Measurements from ENCODE around the gene SS18L1. TPM values are rescaled to one million over a fixed set of nuclear protein-coding genes. Genes with fewer than 3 reads are reported as not detected.

Gene SS18L1
- total RNA-seq, 1 experiment from 2014 or later = 21.6 TPM

DNA sequence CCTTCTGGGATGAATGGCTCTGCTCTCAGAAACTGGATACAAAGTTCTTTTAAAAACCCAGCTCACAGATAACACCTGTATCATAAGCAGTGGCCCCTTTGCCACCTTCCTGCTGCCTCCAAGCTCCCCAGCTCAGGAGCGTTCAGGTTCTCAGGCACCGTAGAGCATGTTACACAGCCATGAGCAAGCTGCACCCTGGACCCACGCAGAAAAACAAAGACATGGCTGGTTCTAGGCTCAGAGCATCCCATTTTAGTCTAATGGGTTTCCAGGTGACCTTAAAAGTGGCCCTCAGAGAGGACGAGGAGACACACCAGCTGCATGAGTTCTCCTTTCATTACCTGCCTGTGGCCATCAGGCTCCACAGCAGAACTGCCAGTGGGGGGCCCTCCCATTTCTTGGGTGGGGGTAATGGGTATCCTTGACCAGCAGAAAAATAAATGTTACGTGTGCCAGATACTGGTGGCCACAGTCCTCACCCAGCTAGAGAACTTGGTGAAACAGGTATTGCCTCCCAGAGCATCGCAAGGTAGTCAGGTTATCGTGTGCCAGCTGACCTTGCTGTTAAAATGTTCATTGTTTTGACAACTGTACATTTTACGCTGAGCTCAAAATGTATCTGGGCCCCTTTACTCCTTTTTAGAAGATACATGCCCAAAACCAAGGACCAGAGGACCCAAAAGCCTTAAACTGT, 7.8 kb upstream of the SS18L1 start:
- Histone ChIP-seq H3K27ac (ENCODE audit: low read length) (no peak overlapping the region), H3K9me3 (ENCODE audit: control insufficient read depth, insufficient read depth, low read depth, low read length) (no peaks in the 10 kb centered on the region), H3K4me1 (ENCODE audit: control insufficient read depth, insufficient read depth, low read length) (peaks cover 2% of the 10 kb centered on the region; the same call in 1 of the 2 replicates), H3K4me3 (ENCODE audit: low read depth in 2 of 2, low read length in 2 of 2) (no peak overlapping the region), H3K27me3 (ENCODE audit: control insufficient read depth, insufficient read depth, low read length) (no peaks in the 10 kb centered on the region), H3K36me3 (ENCODE audit: control insufficient read depth, insufficient read depth, low read length) (peaks cover 48% of the 10 kb centered on the region)
- in situ Hi-C loops (cut with HindIII; ENCODE audit: low pct_unique_long_range_greater_than_20kb, low sequenced_read_pairs) = no loop called here
- DNase-seq (ENCODE audit: low read depth, low spot score) (no peak), ATAC-seq (no peak)
- intact Hi-C loops (cut with micrococcal nuclease; ENCODE audit: unreplicated experiment) = loop anchor here (2.0 to 5.0 kb wide), 2 partner anchors 68 to 125 kb away; partner anchors contain the start of gene TAF4
- no TSS peak for BruUV-seq (replicated peaks)
- ChIA-PET CTCF (interaction anchor here (0.7 to 1.3 kb wide), 3 partner anchors 8 to 125 kb away, joined by 3 to 7 read pairs (median 3); no protein-coding TSS in a partner anchor), POLR2A (no interaction called here)
- TF ChIP-seq, protein P1, sequence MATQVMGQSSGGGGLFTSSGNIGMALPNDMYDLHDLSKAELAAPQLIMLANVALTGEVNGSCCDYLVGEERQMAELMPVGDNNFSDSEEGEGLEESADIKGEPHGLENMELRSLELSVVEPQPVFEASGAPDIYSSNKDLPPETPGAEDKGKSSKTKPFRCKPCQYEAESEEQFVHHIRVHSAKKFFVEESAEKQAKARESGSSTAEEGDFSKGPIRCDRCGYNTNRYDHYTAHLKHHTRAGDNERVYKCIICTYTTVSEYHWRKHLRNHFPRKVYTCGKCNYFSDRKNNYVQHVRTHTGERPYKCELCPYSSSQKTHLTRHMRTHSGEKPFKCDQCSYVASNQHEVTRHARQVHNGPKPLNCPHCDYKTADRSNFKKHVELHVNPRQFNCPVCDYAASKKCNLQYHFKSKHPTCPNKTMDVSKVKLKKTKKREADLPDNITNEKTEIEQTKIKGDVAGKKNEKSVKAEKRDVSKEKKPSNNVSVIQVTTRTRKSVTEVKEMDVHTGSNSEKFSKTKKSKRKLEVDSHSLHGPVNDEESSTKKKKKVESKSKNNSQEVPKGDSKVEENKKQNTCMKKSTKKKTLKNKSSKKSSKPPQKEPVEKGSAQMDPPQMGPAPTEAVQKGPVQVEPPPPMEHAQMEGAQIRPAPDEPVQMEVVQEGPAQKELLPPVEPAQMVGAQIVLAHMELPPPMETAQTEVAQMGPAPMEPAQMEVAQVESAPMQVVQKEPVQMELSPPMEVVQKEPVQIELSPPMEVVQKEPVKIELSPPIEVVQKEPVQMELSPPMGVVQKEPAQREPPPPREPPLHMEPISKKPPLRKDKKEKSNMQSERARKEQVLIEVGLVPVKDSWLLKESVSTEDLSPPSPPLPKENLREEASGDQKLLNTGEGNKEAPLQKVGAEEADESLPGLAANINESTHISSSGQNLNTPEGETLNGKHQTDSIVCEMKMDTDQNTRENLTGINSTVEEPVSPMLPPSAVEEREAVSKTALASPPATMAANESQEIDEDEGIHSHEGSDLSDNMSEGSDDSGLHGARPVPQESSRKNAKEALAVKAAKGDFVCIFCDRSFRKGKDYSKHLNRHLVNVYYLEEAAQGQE (IDR thresholded peaks at IDR 0.05; ENCODE audit: insufficient read depth in 1 of 2, low read depth in 2 of 2, low read length in 1 of 2) = no peak

DNA sequence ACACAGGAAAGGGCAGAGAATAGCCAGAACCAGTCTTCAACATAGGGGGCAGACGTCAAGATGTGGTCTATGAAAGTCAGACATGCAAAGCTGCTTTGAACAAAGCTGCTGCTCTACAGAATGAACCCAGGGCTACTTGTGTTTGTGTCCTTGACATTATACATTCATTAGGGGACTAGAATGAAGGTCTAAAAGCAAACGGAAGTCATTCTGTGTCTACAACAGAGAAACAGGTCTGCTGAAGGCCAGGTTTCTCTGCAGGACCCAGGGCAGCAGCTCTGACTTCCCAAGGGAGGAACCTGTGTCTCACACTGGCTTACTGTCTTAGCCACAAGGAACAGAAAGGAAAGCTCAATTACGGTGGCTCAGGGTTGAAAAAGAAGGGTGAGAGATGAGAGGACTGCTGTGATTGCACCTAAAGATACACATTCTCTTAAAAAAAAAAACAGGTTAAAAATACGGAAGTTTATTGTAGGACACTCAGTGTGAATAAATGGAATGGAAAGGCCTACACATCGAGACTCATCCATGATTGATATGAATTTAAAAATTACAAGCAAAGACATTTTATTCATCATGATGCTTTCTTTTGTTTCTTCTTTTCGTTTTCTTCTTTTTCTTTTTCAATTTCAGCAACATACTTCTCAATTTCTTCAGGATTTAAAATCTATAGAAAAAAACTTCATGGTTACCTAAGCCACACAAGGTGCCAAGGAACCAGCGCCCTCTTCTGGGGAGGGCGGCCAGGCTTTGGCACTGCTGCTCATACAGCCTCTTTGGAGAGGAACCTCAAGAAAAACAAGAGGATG, 7.1 kb upstream of the SS18L1 start:
- intact Hi-C loops (cut with micrococcal nuclease; ENCODE audit: unreplicated experiment) (loop anchor here (2.0 to 5.0 kb wide), 2 partner anchors 69 to 126 kb away; partner anchors contain the start of gene TAF4), in situ Hi-C loops (cut with HindIII; ENCODE audit: low pct_unique_long_range_greater_than_20kb, low sequenced_read_pairs) (no loop called here)
- Histone ChIP-seq H3K36me3 (ENCODE audit: control insufficient read depth, insufficient read depth, low read length) (peaks cover 43% of the 10 kb centered on the region), H3K27ac (ENCODE audit: low read length) (no peak overlapping the region), H3K9me3 (ENCODE audit: control insufficient read depth, insufficient read depth, low read depth, low read length) (no peaks in the 10 kb centered on the region), H3K4me1 (ENCODE audit: control insufficient read depth, insufficient read depth, low read length) (peaks cover 7% of the 10 kb centered on the region; the same call in 1 of the 2 replicates), H3K27me3 (ENCODE audit: control insufficient read depth, insufficient read depth, low read length) (no peaks in the 10 kb centered on the region), H3K4me3 (ENCODE audit: low read depth in 2 of 2, low read length in 2 of 2) (no peak overlapping the region)
- ATAC-seq (peak; percentile 74), DNase-seq (ENCODE audit: low read depth, low spot score) (no peak)
- POLR2A ChIA-PET = no interaction called here
- BruUV-seq (replicated peaks) = no TSS peak
- no peak; the same call in 1 of the 2 replicates for TF ChIP-seq POLR2AphosphoS5 (IDR thresholded peaks at IDR 0.05; ENCODE audit: low read depth, low read length)
- TF ChIP-seq, protein P2, sequence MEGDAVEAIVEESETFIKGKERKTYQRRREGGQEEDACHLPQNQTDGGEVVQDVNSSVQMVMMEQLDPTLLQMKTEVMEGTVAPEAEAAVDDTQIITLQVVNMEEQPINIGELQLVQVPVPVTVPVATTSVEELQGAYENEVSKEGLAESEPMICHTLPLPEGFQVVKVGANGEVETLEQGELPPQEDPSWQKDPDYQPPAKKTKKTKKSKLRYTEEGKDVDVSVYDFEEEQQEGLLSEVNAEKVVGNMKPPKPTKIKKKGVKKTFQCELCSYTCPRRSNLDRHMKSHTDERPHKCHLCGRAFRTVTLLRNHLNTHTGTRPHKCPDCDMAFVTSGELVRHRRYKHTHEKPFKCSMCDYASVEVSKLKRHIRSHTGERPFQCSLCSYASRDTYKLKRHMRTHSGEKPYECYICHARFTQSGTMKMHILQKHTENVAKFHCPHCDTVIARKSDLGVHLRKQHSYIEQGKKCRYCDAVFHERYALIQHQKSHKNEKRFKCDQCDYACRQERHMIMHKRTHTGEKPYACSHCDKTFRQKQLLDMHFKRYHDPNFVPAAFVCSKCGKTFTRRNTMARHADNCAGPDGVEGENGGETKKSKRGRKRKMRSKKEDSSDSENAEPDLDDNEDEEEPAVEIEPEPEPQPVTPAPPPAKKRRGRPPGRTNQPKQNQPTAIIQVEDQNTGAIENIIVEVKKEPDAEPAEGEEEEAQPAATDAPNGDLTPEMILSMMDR (IDR thresholded peaks at IDR 0.05) = peak; percentile 95
- CTCF ChIA-PET = interaction anchor here (0.7 to 1.3 kb wide), 3 partner anchors 9 to 125 kb away, joined by 3 to 7 read pairs (median 3); no protein-coding TSS in a partner anchor

DNA sequence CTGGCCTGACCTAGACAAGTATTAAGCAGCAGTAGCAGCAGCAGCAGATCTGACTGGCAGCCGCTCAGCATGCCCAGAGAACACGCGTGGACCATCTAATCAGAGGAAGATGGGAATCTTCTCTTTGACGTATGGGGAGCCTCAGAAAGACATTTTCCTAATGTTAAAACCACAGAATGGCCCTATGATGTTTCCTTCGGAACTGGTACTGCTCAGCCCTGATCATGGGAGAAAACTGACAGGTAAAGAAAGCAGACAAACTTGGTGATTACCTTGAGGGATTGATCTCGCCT, 6.5 kb upstream of the SS18L1 start:
- H3K27ac ChIP-seq (ENCODE audit: low read length) = no peak overlapping the region
- intact Hi-C loops (cut with micrococcal nuclease; ENCODE audit: unreplicated experiment) = loop anchor here (2.0 to 5.0 kb wide), 2 partner anchors 70 to 126 kb away; partner anchors contain the start of gene TAF4
- TF ChIP-seq, protein P1 (IDR thresholded peaks at IDR 0.05; ENCODE audit: insufficient read depth in 1 of 2, low read depth in 2 of 2, low read length in 1 of 2) = no peak
- TF ChIP-seq, protein P2 (IDR thresholded peaks at IDR 0.05) = no peak; the same call in none of the 2 replicates
- no peak; the same call in 1 of the 2 replicates for TF ChIP-seq POLR2AphosphoS5 (IDR thresholded peaks at IDR 0.05; ENCODE audit: low read depth, low read length)
- TF ChIP-seq TCF7L2 (IDR thresholded peaks at IDR 0.05; ENCODE audit: low read depth, low read length) = no peak
- no peak for TF ChIP-seq SIN3A (IDR thresholded peaks at IDR 0.05; ENCODE audit: borderline replicate concordance, insufficient read depth, low read depth, low read length)
- DNase-seq (ENCODE audit: low read depth, low spot score) (no peak), ATAC-seq (no peak)
- POLR2A ChIA-PET = no interaction called here
- peaks cover 43% of the 10 kb centered on the region for H3K36me3 ChIP-seq (ENCODE audit: control insufficient read depth, insufficient read depth, low read length)
- H3K4me1 ChIP-seq (ENCODE audit: control insufficient read depth, insufficient read depth, low read length) = peaks cover 12% of the 10 kb centered on the region; the same call in 1 of the 2 replicates
- no TSS peak for BruUV-seq (replicated peaks)
- in situ Hi-C loops (cut with HindIII; ENCODE audit: low pct_unique_long_range_greater_than_20kb, low sequenced_read_pairs) = no loop called here
- H3K9me3 ChIP-seq (ENCODE audit: control insufficient read depth, insufficient read depth, low read depth, low read length) = no peaks in the 10 kb centered on the region
- H3K27me3 ChIP-seq (ENCODE audit: control insufficient read depth, insufficient read depth, low read length) = no peaks in the 10 kb centered on the region
- H3K4me3 ChIP-seq (ENCODE audit: low read depth in 2 of 2, low read length in 2 of 2) = no peak overlapping the region
- CTCF ChIA-PET = no interaction called here

Measured in Panc1 (cell line).